T-cell (primary cell): ENCODE data around the gene STARD3NL. TPM values are rescaled to one million over a fixed set of nuclear protein-coding genes. Genes with fewer than 3 reads are reported as not detected.
A peak's percentile ranks its signal among the peaks of the same experiment; 100 is the strongest.

Experiments
- ATAC-seq, 4 experiments: fragments of 200-7000 bp in 3 of 4; fragments of 150-1000 bp in 1 of 4; cut with Tn5 transposase; replicated peaks in 1 of 4; 1 replicate in 3 of 4; 2 replicates in 1 of 4; pipeline ENCODE4 v1.10.0; 2021; ENCODE audit warnings: moderate library complexity in 3 of 4, mild to moderate bottlenecking in 2 of 4, moderate number of reproducible peaks in 1 of 4
- CTCF ChIA-PET, 2 donors: fragments of 300-600 bp; sonication (Branson Sonifier 250); formaldehyde crosslinking; loops; one replicate each; lab custom pipeline; 2022; ENCODE audit warnings: antibody characterized with exemption in 2 of 2; lab: Charles Lee
- POLR2A ChIA-PET, 2 donors: fragments of 300-600 bp; sonication (Branson Sonifier 250); formaldehyde crosslinking; loops; one replicate each; lab custom pipeline; 2022; ENCODE audit warnings: antibody characterized with exemption in 2 of 2; lab: Charles Lee
- DNase-seq, 35 experiments: peaks; one replicate each; pipeline versions ENCODE4 v3.0.0 to v3.0.0-alpha.2; 2013 to 2023
- H3K27ac ChIP-seq: one replicate; pipeline ENCODE4 v1.5.1; 2013; ENCODE audit warnings: low read length
- H3K27me3 ChIP-seq, 2 experiments: replicated peaks in 1 of 2; 1 replicate in 1 of 2; 2 replicates in 1 of 2; pipeline versions ENCODE4 v1.6.1 to v1.7.0; 2013; ENCODE audit warnings: low read length in 1 of 2, mixed read lengths in 1 of 2; ENCODE audit not compliant: control insufficient read depth in 2 of 2, insufficient read depth in 2 of 2; ENCODE audit errors: extremely low read depth in 1 of 2
- H3K36me3 ChIP-seq, 2 donors: 1 replicate in 1 of 2; 2 replicates in 1 of 2; pipeline versions ENCODE4 v1.6.1 to v1.7.0; 2013; ENCODE audit warnings: low read length in 1 of 2; ENCODE audit not compliant: control insufficient read depth in 2 of 2, insufficient read depth in 1 of 2; ENCODE audit errors: extremely low read depth in 1 of 2
- H3K4me1 ChIP-seq, 2 experiments: 1 replicate in 1 of 2; 2 replicates in 1 of 2; pipeline versions ENCODE4 v1.6.1 to v1.7.0; 2013; ENCODE audit warnings: low read length in 2 of 2, mixed read lengths in 1 of 2; ENCODE audit not compliant: insufficient read depth in 2 of 2, control insufficient read depth in 1 of 2; ENCODE audit errors: extremely low read depth in 1 of 2
- H3K4me3 ChIP-seq, 2 donors: 1 replicate in 1 of 2; 2 replicates in 1 of 2; pipeline versions ENCODE4 v1.5.1 to v1.7.0; 2013; ENCODE audit warnings: mild to moderate bottlenecking in 2 of 2, low read length in 1 of 2, moderate library complexity in 1 of 2; ENCODE audit not compliant: control insufficient read depth in 1 of 2; ENCODE audit errors: extremely low read depth in 1 of 2
- H3K9me3 ChIP-seq: 2 replicates; pipeline ENCODE4 v1.7.0; 2013
- H3K27ac Mint-ChIP-seq, 2 donors: one replicate each; pipeline ENCODE4 v1.8.0; 2020 to 2021; ENCODE audit warnings: mild to moderate bottlenecking in 2 of 2, mixed read lengths in 2 of 2
- H3K27me3 Mint-ChIP-seq, 2 donors: one replicate each; pipeline ENCODE4 v1.8.0; 2021 to 2022; ENCODE audit warnings: mixed read lengths in 2 of 2
- H3K36me3 Mint-ChIP-seq: one replicate; pipeline ENCODE4 v1.8.0; 2021; ENCODE audit warnings: mixed read lengths
- H3K4me1 Mint-ChIP-seq, 3 donors: one replicate each; pipeline ENCODE4 v1.8.0; 2020 to 2022; ENCODE audit warnings: mixed read lengths in 3 of 3, mild to moderate bottlenecking in 1 of 3
- H3K4me3 Mint-ChIP-seq, 3 donors: one replicate each; pipeline ENCODE4 v1.8.0; 2020 to 2022; ENCODE audit warnings: mild to moderate bottlenecking in 3 of 3, mixed read lengths in 3 of 3, moderate library complexity in 3 of 3
- H3K9me3 Mint-ChIP-seq, 3 donors: one replicate each; pipeline ENCODE4 v1.8.0; 2020 to 2022; ENCODE audit warnings: mixed read lengths in 3 of 3
- WGBS: methylation state at CpG from one replicate; pipeline ENCODE4 v1.1.5; 2013; ENCODE audit warnings: missing lambda C conversion rate; ENCODE audit not compliant: insufficient coverage; 5-methylcytosine and 5-hydroxymethylcytosine counted together
- total RNA-seq, 35 experiments: library from RNA in 6 of 35; stranded (reverse) in 6 of 35; fragments of 120-200 nt in 1 of 35; gene quantifications; one replicate each; pipeline versions ENCODE4 v1.2.1 to v1.2.4 and lab custom pipeline; 2013 to 2026

Gene STARD3NL
- total RNA-seq, 5 donors from 2014 or later (not counting 1 experiment from before 2014, with no cell fraction given) = 12.1 to 13.5 (median 12.5) TPM

DNA sequence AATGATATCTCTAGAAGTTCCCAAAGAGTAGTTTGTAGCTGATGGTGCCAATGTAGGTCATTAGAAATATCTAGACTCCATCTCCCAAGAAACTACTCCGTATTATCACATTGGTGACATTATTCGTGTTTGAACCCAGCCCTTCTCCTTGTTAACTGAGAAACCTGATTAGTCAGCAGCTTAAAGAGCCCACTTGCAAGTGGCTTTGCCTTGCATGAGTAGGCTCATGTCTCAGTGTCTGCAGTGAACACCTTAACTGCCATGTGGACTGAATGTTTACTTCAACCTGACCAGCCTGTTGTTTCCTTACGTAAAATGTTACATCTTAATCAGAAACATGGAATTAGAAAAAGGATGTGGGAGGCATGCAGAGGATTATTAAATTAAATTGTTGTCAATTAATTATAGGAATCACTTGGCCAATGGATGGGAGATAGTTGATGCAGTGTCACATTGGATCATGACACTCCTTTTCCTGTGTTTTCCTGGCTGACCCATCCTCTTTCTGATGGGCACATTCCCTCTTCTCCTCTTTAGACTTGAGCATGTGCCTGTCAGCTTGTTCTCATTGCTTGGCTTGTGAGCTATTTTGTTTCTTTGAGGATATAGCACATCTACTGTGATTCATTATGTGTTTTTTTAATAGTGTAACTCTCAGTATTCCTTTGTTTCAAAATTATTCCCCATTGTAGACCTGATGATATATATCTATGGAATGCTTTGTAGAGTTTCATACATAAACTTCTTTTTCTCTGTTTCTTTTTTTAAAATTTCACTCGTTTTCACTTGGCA lies 18.0 kb downstream of the STARD3NL start:
- Mint-ChIP-seq H3K4me1 (peaks cover 40 to 49% (median 42%) of the 10 kb centered on the region in 3 donors), H3K27me3 (no peaks in the 10 kb centered on the region)
- no peaks in the 10 kb centered on the region for H3K27me3 ChIP-seq

DNA sequence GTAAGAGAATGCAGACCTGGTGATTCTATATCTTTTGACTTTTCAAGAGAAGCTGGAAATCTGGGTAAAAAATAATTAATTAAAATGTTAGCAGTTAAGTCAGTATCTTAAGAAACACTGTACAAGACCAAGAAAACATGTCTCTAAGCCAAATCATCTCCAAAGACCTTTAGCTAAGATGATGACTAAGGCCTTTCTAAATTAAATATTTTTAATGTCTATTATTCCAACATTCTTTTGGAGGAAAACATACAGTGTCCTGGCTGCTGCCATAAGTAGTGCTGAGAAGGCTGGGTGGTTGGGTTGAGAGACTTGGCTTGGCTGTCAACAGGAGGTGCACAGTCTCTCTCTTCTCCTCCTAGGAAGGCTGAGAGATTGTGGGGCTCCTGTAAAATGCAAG lies 20.3 kb downstream of the STARD3NL start:
- Histone ChIP-seq H3K9me3 (no peaks in the 10 kb centered on the region), H3K27me3 (no peaks in the 10 kb centered on the region), H3K4me3 (no peak overlapping the region), H3K4me1 (no peaks in the 10 kb centered on the region), H3K36me3 (no peaks in the 10 kb centered on the region), H3K27ac (no peak overlapping the region)
- Mint-ChIP-seq H3K36me3 (peaks cover 11% of the 10 kb centered on the region), H3K27me3 (no peaks in the 10 kb centered on the region), H3K9me3 (peaks cover 0 to 3% (median 0%) of the 10 kb centered on the region in 3 donors), H3K4me1 (peaks cover 24 to 35% (median 28%) of the 10 kb centered on the region in 3 donors), H3K4me3 (no peak overlapping the region), H3K27ac (no peak overlapping the region)
- ATAC-seq (no peak), DNase-seq (no peak)
- ChIA-PET CTCF (interaction anchor here (1.1 to 1.9 kb wide), 4 partner anchors 13 to 19 kb away, joined by 3 to 6 read pairs (median 4); no protein-coding TSS in a partner anchor), POLR2A (no interaction called here)

More for the DNA sequence above, 18.0 kb downstream of the STARD3NL start:
- CTCF ChIA-PET = interaction anchor here (0.6 to 1.5 kb wide), 6 partner anchors 20 to 1708 kb away, joined by 3 to 5 read pairs (median 4); no protein-coding TSS in a partner anchor
- Histone ChIP-seq H3K4me1 (no peaks in the 10 kb centered on the region), H3K9me3 (no peaks in the 10 kb centered on the region), H3K27ac (no peak overlapping the region), H3K4me3 (no peak overlapping the region), H3K36me3 (no peaks in the 10 kb centered on the region)
- Mint-ChIP-seq H3K36me3 (peaks cover 7% of the 10 kb centered on the region), H3K4me3 (no peak overlapping the region), H3K27ac (no peak overlapping the region), H3K9me3 (no peaks in the 10 kb centered on the region)
- WGBS = 93% methylated on average over 2 of the region's 4 CpGs
- DNase-seq (no peak), ATAC-seq (no peak)
- POLR2A ChIA-PET = interaction anchor here in 1 of 2 donors (0.5 kb wide), 1 partner anchor 11 kb away, joined by 3 read pairs; no protein-coding TSS in a partner anchor

DNA sequence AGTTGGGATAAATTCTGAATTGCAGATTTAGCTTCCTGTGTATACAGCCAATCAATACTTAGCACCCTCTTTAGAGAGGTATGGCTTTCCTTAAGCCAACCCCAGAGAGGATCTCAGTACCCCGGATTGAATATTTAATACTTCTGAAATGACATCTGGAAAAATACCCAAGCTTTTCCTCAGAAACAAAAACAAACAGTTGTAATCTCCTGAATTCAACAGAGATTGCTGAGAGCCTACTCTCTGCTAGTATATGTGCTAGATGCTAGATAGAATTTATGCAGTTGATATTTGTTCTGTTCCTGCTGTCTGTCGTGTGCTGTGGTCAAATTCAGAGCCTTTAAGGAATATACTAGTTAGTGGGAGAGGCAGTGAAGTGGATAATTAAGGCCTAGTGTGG lies 21.1 kb downstream of the STARD3NL start:
- no peak overlapping the region for H3K4me3 ChIP-seq
- ATAC-seq (no peak), DNase-seq (no peak)
- Mint-ChIP-seq H3K4me1 (peaks cover 22 to 35% (median 24%) of the 10 kb centered on the region in 3 donors), H3K27me3 (no peaks in the 10 kb centered on the region), H3K36me3 (peaks cover 17% of the 10 kb centered on the region), H3K9me3 (peaks cover 0 to 3% (median 0%) of the 10 kb centered on the region in 3 donors), H3K4me3 (no peak overlapping the region), H3K27ac (no peak overlapping the region)
- H3K27ac ChIP-seq = no peak overlapping the region
- POLR2A ChIA-PET = interaction anchor here in 1 of 2 donors (0.5 kb wide), 1 partner anchor 178 kb away, joined by 3 read pairs; no protein-coding TSS in a partner anchor
- H3K4me1 ChIP-seq = no peaks in the 10 kb centered on the region
- no peaks in the 10 kb centered on the region for H3K9me3 ChIP-seq
- 100% methylated on average over 1 of the region's 2 CpGs for WGBS
- no peaks in the 10 kb centered on the region for H3K27me3 ChIP-seq
- CTCF ChIA-PET = interaction anchor here (0.6 to 1.9 kb wide), 6 partner anchors 12 to 29 kb away, joined by 3 to 7 read pairs (median 4); no protein-coding TSS in a partner anchor
- no peaks in the 10 kb centered on the region for H3K36me3 ChIP-seq

DNA sequence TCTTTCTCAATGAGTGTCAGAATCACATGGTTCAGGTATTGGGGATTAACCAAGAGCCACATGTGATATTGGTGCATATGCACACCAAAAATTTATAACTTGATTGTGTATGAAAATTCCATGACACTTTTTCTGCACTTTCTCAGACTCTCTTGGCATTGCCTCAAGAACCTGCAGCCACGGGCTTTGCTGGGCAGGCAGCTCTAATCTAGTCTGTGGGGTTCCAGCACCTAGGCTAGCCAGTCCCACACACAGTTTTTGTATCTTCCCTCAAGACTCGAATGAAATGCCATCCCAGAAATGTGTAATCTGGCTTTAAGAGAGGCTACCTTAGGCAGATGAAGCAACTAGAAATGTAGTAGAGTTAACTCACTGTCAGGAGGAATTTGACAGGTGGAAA lies 21.7 kb downstream of the STARD3NL start:
- CTCF ChIA-PET = interaction anchor here (1.3 to 1.9 kb wide), 4 partner anchors 11 to 17 kb away, joined by 3 to 7 read pairs (median 5); no protein-coding TSS in a partner anchor
- no peak for DNase-seq
- Mint-ChIP-seq H3K36me3 (peaks cover 17% of the 10 kb centered on the region), H3K4me3 (no peak overlapping the region), H3K9me3 (peaks cover 0 to 3% (median 0%) of the 10 kb centered on the region in 3 donors), H3K27me3 (no peaks in the 10 kb centered on the region), H3K4me1 (peaks cover 22 to 35% (median 24%) of the 10 kb centered on the region in 3 donors), H3K27ac (no peak overlapping the region)
- POLR2A ChIA-PET = interaction anchor here in 1 of 2 donors (0.5 kb wide), 1 partner anchor 177 kb away, joined by 3 read pairs; no protein-coding TSS in a partner anchor
- Histone ChIP-seq H3K36me3 (no peaks in the 10 kb centered on the region), H3K4me1 (no peaks in the 10 kb centered on the region), H3K9me3 (no peaks in the 10 kb centered on the region), H3K4me3 (no peak overlapping the region), H3K27ac (no peak overlapping the region), H3K27me3 (no peaks in the 10 kb centered on the region)
- no CpG with 5 or more reads among the region's 2 CpGs for WGBS
- no peak for ATAC-seq

DNA sequence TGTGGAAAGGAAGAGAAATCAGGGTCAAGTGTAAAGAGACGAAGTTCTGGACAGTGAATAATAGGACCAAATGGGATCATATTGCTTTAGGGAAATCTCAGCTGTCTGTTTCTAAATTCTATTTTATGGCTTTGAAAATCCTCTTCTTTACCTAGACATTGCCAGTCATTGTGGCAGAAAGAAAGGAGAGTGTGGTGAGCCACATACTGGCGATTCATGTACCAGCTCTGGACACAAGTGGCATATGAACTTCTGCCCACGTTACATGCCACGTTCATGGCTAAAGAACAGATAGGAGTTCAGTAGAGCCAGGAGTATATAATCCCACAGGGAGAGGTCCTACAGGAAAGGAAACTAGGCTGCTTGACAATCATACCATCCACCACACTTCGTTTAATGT lies 28.0 kb downstream of the STARD3NL start:
- POLR2A ChIA-PET = no interaction called here
- peak overlapping the region; percentile 25 to 54 for H3K27ac Mint-ChIP-seq

DNA sequence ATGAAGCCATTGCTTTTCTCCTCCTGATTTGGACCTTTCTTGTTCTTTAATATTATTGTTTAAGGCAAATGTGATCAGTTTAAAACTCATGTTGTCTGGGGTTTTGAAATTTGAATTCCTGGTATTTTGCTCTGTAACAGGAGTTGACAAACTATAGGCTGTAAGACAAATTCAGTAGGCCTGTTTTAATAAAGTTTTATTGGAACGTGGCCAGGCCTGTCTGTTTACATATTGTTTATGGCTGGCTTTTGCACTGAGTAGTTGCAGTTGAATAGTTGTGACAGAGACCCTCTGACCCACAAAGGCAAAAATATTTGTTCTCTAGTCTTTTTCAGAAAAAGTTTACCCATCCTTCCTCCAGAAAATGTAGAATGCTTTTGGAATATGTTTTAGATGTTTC lies 29.8 kb downstream of the STARD3NL start:
- Mint-ChIP-seq H3K9me3 (no peaks in the 10 kb centered on the region), H3K36me3 (peaks cover 41% of the 10 kb centered on the region), H3K4me1 (peaks cover 0 to 9% (median 2%) of the 10 kb centered on the region in 3 donors), H3K27ac (no peak overlapping the region), H3K27me3 (no peaks in the 10 kb centered on the region), H3K4me3 (no peak overlapping the region)
- Histone ChIP-seq H3K4me1 (no peaks in the 10 kb centered on the region), H3K4me3 (no peak overlapping the region), H3K27me3 (no peaks in the 10 kb centered on the region), H3K27ac (no peak overlapping the region), H3K9me3 (no peaks in the 10 kb centered on the region), H3K36me3 (peaks cover 0 to 6% of the 10 kb centered on the region in 2 donors)
- ATAC-seq (no peak), DNase-seq (no peak)
- ChIA-PET CTCF (no interaction called here), POLR2A (no interaction called here)
- WGBS = no CpG with 5 or more reads among the region's 1 CpG

More for the DNA sequence above, 28.0 kb downstream of the STARD3NL start:
- CTCF ChIA-PET = interaction anchor here (0.9 to 1.5 kb wide), 6 partner anchors 9 to 170 kb away, joined by 3 to 14 read pairs (median 4); no protein-coding TSS in a partner anchor
- Mint-ChIP-seq H3K36me3 (peaks cover 43% of the 10 kb centered on the region), H3K27me3 (no peaks in the 10 kb centered on the region), H3K4me3 (no peak overlapping the region), H3K4me1 (peaks cover 0 to 2% (median 0%) of the 10 kb centered on the region in 3 donors), H3K9me3 (peaks cover 0 to 3% (median 0%) of the 10 kb centered on the region in 3 donors)
- ATAC-seq (no peak), DNase-seq (no peak)
- Histone ChIP-seq H3K9me3 (no peaks in the 10 kb centered on the region), H3K4me3 (no peak overlapping the region), H3K27ac (no peak overlapping the region), H3K36me3 (peaks cover 0 to 6% of the 10 kb centered on the region in 2 donors), H3K27me3 (no peaks in the 10 kb centered on the region), H3K4me1 (no peaks in the 10 kb centered on the region)
- WGBS = 70% methylated on average over 2 of the region's 5 CpGs
